SH-SY5Y (cell line): Measurements from ENCODE around the gene LAMTOR4.

Experiments used
- GATA2 ChIP-seq: IDR thresholded peaks from 2 replicates; pipeline ENCODE4 v1.6.1; 2011; ENCODE audit warnings: mild to moderate bottlenecking, low read depth, low read length
- GATA3 ChIP-seq: IDR thresholded peaks from 2 replicates; pipeline ENCODE4 v1.6.1; 2011; ENCODE audit warnings: low read depth, mild to moderate bottlenecking, low read length, moderate library complexity

DNA sequence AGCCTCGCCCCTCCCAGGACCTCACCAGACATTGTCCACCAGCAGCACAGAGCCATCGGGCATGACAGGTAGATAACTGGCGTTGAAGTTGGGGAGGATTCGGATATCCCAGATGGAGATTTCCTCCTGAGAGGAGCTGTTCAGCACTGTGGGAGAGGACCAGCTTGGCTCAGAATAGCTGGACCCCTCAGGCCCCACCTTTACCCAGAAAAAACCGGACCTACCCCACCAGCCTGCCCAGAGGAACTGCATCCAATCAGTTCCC is 8.3 kb downstream of the LAMTOR4 start:
- TF ChIP-seq GATA2 = no peak
- no peak for TF ChIP-seq GATA3
